Skeletal muscle tissue (tissue), 4 donors: ENCODE measurements around the gene ERCC6. TPM values are rescaled to one million over a fixed set of nuclear protein-coding genes. Genes with fewer than 3 reads are reported as not detected.

Experiments
- H3K27ac ChIP-seq: one replicate; pipeline ENCODE4 v1.7.0; 2013; ENCODE audit warnings: mild to moderate bottlenecking, low read depth, low read length, inconsistent platforms
- H3K27me3 ChIP-seq, 3 donors: one replicate each; pipeline ENCODE4 v1.7.0; 2013; ENCODE audit warnings: low read length in 3 of 3; ENCODE audit not compliant: control insufficient read depth in 3 of 3, insufficient read depth in 3 of 3
- H3K36me3 ChIP-seq, 3 donors: one replicate each; pipeline ENCODE4 v1.7.0; 2013; ENCODE audit warnings: low read length in 3 of 3; ENCODE audit not compliant: control insufficient read depth in 3 of 3, insufficient read depth in 3 of 3
- H3K4me1 ChIP-seq, 3 donors: one replicate each; pipeline ENCODE4 v1.7.0; 2013; ENCODE audit warnings: low read length in 3 of 3, mild to moderate bottlenecking in 3 of 3; ENCODE audit not compliant: control insufficient read depth in 3 of 3, insufficient read depth in 3 of 3
- H3K4me3 ChIP-seq, 3 donors: one replicate each; pipeline ENCODE4 v1.7.0; 2013; ENCODE audit warnings: low read length in 3 of 3
- H3K9ac ChIP-seq, 3 donors: one replicate each; pipeline ENCODE4 v1.7.0; 2013; ENCODE audit warnings: low read length in 3 of 3, mild to moderate bottlenecking in 3 of 3, moderate library complexity in 2 of 3, low read depth in 1 of 3
- H3K9me3 ChIP-seq, 3 donors: one replicate each; pipeline ENCODE4 v1.7.0; 2013; ENCODE audit warnings: low read length in 3 of 3; ENCODE audit not compliant: control insufficient read depth in 3 of 3
- total RNA-seq: library from RNA; depleted of rRNA; stranded (reverse); fragments of >200 nt; gene quantifications from one replicate; pipeline ENCODE4 v1.2.3, GENCODE V29; 2014
- donor health status: Osteomylitis.

Gene ERCC6
- total RNA-seq, 1 donor from 2014 or later = 24.0 TPM

GRCh38 chr10:49518982-49519578 is 19.8 kb downstream of the ERCC6 start:
- Histone ChIP-seq H3K36me3 (peaks cover 5 to 27% (median 14%) of the 10 kb centered on the region in 3 donors), H3K27ac (no peak overlapping the region), H3K27me3 (no peaks in the 10 kb centered on the region), H3K4me3 (no peak overlapping the region), H3K9ac (no peak overlapping the region), H3K9me3 (no peaks in the 10 kb centered on the region), H3K4me1 (peaks cover 8 to 28% (median 19%) of the 10 kb centered on the region in 3 donors)

- H3K4me3 ChIP-seq = no peak overlapping the region
- peaks cover 2 to 24% (median 11%) of the 10 kb centered on the region in 3 donors for H3K36me3 ChIP-seq
These were observed 20.4 kb downstream of the ERCC6 start for GRCh38 chr10:49518566-49518965.

GRCh38 chr10:49516216-49516970 is 22.5 kb downstream of the ERCC6 start:
- H3K9ac ChIP-seq = no peak overlapping the region
- H3K36me3 ChIP-seq = peaks cover 2 to 20% (median 11%) of the 10 kb centered on the region in 3 donors
- H3K27ac ChIP-seq = no peak overlapping the region
- no peaks in the 10 kb centered on the region for H3K27me3 ChIP-seq
- H3K4me3 ChIP-seq = no peak overlapping the region
- peaks cover 8 to 25% (median 19%) of the 10 kb centered on the region in 3 donors for H3K4me1 ChIP-seq
- H3K9me3 ChIP-seq = no peaks in the 10 kb centered on the region

More at GRCh38 chr10:49518566-49518965, 20.4 kb downstream of the ERCC6 start:
- no peaks in the 10 kb centered on the region for H3K9me3 ChIP-seq
- peaks cover 8 to 28% (median 19%) of the 10 kb centered on the region in 3 donors for H3K4me1 ChIP-seq
- H3K27me3 ChIP-seq = no peaks in the 10 kb centered on the region
- H3K9ac ChIP-seq = no peak overlapping the region
- no peak overlapping the region for H3K27ac ChIP-seq

GRCh38 chr10:49512121-49512809 is 26.7 kb downstream of the ERCC6 start:
- no peak overlapping the region for H3K27ac ChIP-seq
- no peak overlapping the region for H3K9ac ChIP-seq
- H3K36me3 ChIP-seq = peaks cover 2 to 16% (median 11%) of the 10 kb centered on the region in 3 donors
- H3K4me3 ChIP-seq = no peak overlapping the region
- H3K27me3 ChIP-seq = no peaks in the 10 kb centered on the region
- H3K4me1 ChIP-seq = peaks cover 0 to 7% (median 3%) of the 10 kb centered on the region in 3 donors
- no peaks in the 10 kb centered on the region for H3K9me3 ChIP-seq

GRCh38 chr10:49509771-49510303 is 29.1 kb downstream of the ERCC6 start:
- Histone ChIP-seq H3K9me3 (no peaks in the 10 kb centered on the region), H3K4me3 (no peak overlapping the region), H3K4me1 (peaks cover 2 to 7% (median 3%) of the 10 kb centered on the region in 3 donors), H3K9ac (no peak overlapping the region), H3K27ac (no peak overlapping the region), H3K27me3 (no peaks in the 10 kb centered on the region), H3K36me3 (peaks cover 0 to 3% (median 0%) of the 10 kb centered on the region in 3 donors)

- Histone ChIP-seq H3K9ac (no peak overlapping the region), H3K4me1 (peaks cover 2 to 7% (median 3%) of the 10 kb centered on the region in 3 donors), H3K9me3 (no peaks in the 10 kb centered on the region), H3K36me3 (peaks cover 0 to 4% (median 0%) of the 10 kb centered on the region in 3 donors), H3K4me3 (no peak overlapping the region), H3K27ac (no peak overlapping the region), H3K27me3 (no peaks in the 10 kb centered on the region)
These were observed 30.3 kb downstream of the ERCC6 start for GRCh38 chr10:49508654-49509053.

GRCh38 chr10:49508249-49508648 is 30.7 kb downstream of the ERCC6 start:
- Histone ChIP-seq H3K9ac (no peak overlapping the region), H3K4me3 (no peak overlapping the region)

GRCh38 chr10:49505589-49505988 is 33.3 kb downstream of the ERCC6 start:
- Histone ChIP-seq H3K27me3 (no peaks in the 10 kb centered on the region), H3K9ac (no peak overlapping the region), H3K4me3 (no peak overlapping the region), H3K4me1 (peaks cover 2 to 14% (median 3%) of the 10 kb centered on the region in 3 donors), H3K9me3 (no peaks in the 10 kb centered on the region), H3K27ac (no peak overlapping the region), H3K36me3 (peaks cover 0 to 4% (median 0%) of the 10 kb centered on the region in 3 donors)

More at GRCh38 chr10:49508249-49508648, 30.7 kb downstream of the ERCC6 start:
- Histone ChIP-seq H3K9me3 (no peaks in the 10 kb centered on the region), H3K4me1 (peaks cover 2 to 7% (median 3%) of the 10 kb centered on the region in 3 donors), H3K27ac (no peak overlapping the region), H3K27me3 (no peaks in the 10 kb centered on the region), H3K36me3 (peaks cover 0 to 4% (median 0%) of the 10 kb centered on the region in 3 donors)

GRCh38 chr10:49505076-49505475 is 33.8 kb downstream of the ERCC6 start:
- Histone ChIP-seq H3K36me3 (peaks cover 0 to 4% (median 0%) of the 10 kb centered on the region in 3 donors), H3K9me3 (no peaks in the 10 kb centered on the region), H3K4me1 (peaks cover 2 to 17% (median 4%) of the 10 kb centered on the region in 3 donors), H3K27me3 (no peaks in the 10 kb centered on the region), H3K9ac (no peak overlapping the region), H3K27ac (no peak overlapping the region), H3K4me3 (no peak overlapping the region)
